Testis (tissue), 2 donors: ENCODE data around the gene SLCO1B1.

Experiments
- CTCF ChIP-seq, 3 experiments: fragments of 450-650 bp in 2 of 3; fragments of 200-600 bp in 1 of 3; sonication (generic) in 1 of 3; IDR thresholded peaks; one replicate each; pipeline ENCODE4 v1.5.1; 2016 to 2019; ENCODE audit warnings: antibody characterized with exemption in 3 of 3, mild to moderate bottlenecking in 2 of 3, moderate library complexity in 1 of 3
- POLR2A ChIP-seq: fragments of 450-650 bp; IDR thresholded peaks from one replicate; pipeline ENCODE4 v1.6.1; 2017; ENCODE audit warnings: antibody characterized with exemption, mild to moderate bottlenecking, moderate library complexity

GRCh38 chr12:21118760-21119159 lies 12.2 kb upstream of the SLCO1B1 start:
- TF ChIP-seq CTCF (IDR thresholded peaks at IDR 0.05) (no peak), POLR2A (no peak)
